ENCODE data around the gene MCFD2.

DNA sequence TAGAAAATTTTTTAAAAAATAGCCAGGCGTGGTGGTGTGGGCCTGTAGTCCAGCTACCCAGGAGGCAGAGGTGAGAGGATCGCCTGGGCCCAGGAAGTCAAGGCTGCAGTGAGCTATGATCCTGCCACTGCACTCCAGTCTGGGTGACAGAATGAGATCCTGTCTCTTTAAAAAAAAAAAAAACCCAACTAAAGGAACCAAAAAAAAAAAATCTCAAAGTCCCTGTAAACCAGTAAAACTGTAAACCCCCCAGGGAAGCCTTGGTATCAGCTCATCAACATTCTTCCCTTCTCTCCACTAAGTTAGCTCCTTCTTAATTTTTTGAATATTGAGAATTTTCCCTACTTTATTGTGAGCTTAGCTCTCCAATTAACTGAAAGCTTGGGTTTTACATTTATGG is 8.4 kb upstream of the MCFD2 start:
- TF ChIP-seq, protein P1, sequence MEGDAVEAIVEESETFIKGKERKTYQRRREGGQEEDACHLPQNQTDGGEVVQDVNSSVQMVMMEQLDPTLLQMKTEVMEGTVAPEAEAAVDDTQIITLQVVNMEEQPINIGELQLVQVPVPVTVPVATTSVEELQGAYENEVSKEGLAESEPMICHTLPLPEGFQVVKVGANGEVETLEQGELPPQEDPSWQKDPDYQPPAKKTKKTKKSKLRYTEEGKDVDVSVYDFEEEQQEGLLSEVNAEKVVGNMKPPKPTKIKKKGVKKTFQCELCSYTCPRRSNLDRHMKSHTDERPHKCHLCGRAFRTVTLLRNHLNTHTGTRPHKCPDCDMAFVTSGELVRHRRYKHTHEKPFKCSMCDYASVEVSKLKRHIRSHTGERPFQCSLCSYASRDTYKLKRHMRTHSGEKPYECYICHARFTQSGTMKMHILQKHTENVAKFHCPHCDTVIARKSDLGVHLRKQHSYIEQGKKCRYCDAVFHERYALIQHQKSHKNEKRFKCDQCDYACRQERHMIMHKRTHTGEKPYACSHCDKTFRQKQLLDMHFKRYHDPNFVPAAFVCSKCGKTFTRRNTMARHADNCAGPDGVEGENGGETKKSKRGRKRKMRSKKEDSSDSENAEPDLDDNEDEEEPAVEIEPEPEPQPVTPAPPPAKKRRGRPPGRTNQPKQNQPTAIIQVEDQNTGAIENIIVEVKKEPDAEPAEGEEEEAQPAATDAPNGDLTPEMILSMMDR (IDR thresholded peaks at IDR 0.05): no peak
- no peak for TF ChIP-seq POLR2A (IDR thresholded peaks at IDR 0.05)

Measured in testis (tissue), 2 donors.